RKO (cell line): ENCODE data around the gene PRG3.

Experiments used
- DNase-seq: peaks from one replicate; pipeline ENCODE4 v3.0.0-alpha.2; 2016; ENCODE audit warnings: low spot score

Gene PRG3

GRCh38 chr11:57380975-57381374 lies at the start of gene PRG3:
Gene PRG3, minus strand, starts transcription at chr11:57381150. Its CDS starts 442 bp downstream, at chr11:57380708.
- DNase-seq = no peak

GRCh38 chr11:57429946-57430345 lies 49.0 kb upstream of the PRG3 start:
- DNase-seq = no peak

- DNase-seq = no peak
Observed at GRCh38 chr11:57428643-57429042, 47.7 kb upstream of the PRG3 start.

- no peak for DNase-seq
Observed at GRCh38 chr11:57427727-57428082, 46.8 kb upstream of the PRG3 start.

- no peak for DNase-seq
Observed at GRCh38 chr11:57426929-57427726, 46.2 kb upstream of the PRG3 start, which contains the start of gene SLC43A3. Gene SLC43A3, minus strand, starts transcription at chr11:57427121. Its CDS starts 949 bp downstream, at chr11:57426172.

- DNase-seq = no peak
Observed at GRCh38 chr11:57426439-57426928, 45.5 kb upstream of the PRG3 start.

GRCh38 chr11:57425565-57426438 lies 44.9 kb upstream of the PRG3 start:
- DNase-seq = no peak

GRCh38 chr11:57424792-57425564 lies 44.0 kb upstream of the PRG3 start:
- DNase-seq = peak; percentile 57

- no peak for DNase-seq
Observed at GRCh38 chr11:57424137-57424791, 43.3 kb upstream of the PRG3 start.

- no peak for DNase-seq
Observed at GRCh38 chr11:57422669-57423068, 41.7 kb upstream of the PRG3 start.

GRCh38 chr11:57421805-57422204 lies 40.9 kb upstream of the PRG3 start:
- no peak for DNase-seq

- DNase-seq = no peak
Observed at GRCh38 chr11:57421066-57421465, 40.1 kb upstream of the PRG3 start.

GRCh38 chr11:57419146-57419545 lies 38.2 kb upstream of the PRG3 start:
- no peak for DNase-seq

GRCh38 chr11:57418131-57418530 lies 37.2 kb upstream of the PRG3 start:
- no peak for DNase-seq

- DNase-seq = no peak
Observed at GRCh38 chr11:57417056-57417455, 36.1 kb upstream of the PRG3 start.

GRCh38 chr11:57416436-57416835 lies 35.5 kb upstream of the PRG3 start:
- no peak for DNase-seq

- DNase-seq = no peak
Observed at GRCh38 chr11:57414612-57415212, 33.8 kb upstream of the PRG3 start.

- no peak for DNase-seq
Observed at GRCh38 chr11:57413681-57414080, 32.7 kb upstream of the PRG3 start.

- no peak for DNase-seq
Observed at GRCh38 chr11:57410287-57410686, 29.3 kb upstream of the PRG3 start.

- DNase-seq = no peak
Observed at GRCh38 chr11:57409321-57410100, 28.6 kb upstream of the PRG3 start.
